Measurements from ENCODE around the gene PHLDA2.

Gene PHLDA2

DNA sequence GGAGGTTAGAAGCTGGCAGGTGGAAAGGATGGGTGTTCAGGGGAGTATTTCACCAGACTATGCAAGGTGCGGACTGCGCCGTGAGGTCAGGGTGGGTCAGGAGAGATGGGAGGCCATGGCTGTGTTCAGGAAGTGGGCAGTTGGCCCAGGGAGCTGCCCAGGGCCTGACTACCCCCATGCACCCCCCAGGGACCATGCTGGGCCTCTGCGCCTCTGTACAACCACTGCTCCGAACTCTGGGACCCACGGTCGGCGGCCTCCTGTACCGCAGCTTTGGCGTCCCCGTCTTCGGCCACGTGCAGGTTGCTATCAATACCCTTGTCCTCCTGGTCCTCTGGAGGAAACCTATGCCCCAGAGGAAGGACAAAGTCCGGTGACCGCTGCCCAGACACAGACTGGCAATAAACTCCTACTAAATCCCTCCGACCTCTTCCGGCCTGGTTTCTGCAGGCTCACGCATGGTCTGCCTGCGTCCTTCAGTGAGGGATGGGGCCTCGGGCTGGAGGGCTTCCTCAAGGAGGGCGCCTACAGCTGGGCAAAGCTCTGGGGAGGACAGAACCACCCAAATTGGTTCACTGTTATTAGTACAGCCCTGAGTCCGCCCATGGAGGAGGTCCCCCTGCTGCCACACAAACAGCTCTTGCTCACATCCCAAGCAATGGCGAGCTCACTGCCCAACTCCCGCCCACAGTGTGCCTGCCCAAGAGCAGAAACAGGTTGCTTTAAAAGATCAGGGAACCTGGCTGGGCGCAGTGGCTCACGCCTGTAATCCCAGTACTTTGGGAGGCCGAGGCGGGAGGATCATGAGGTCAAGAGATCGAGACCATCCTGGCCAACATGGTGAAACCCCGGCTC, 4.2 kb downstream of the PHLDA2 start:
- no peak overlapping the region for H3K27ac ChIP-seq (ENCODE audit: insufficient read depth in 1 of 2, low read depth in 1 of 2, low read length in 2 of 2, poor library complexity in 1 of 2, severe bottlenecking in 2 of 2)
- no peak overlapping the region for H3K4me3 ChIP-seq (ENCODE audit: control insufficient read depth in 1 of 7, extremely low read depth in 1 of 7, insufficient read depth in 4 of 7, low read depth in 2 of 7, low read length in 6 of 7)
- 98% methylated on average over 27 of the region's 30 CpGs for WGBS (ENCODE audit: insufficient coverage)
- peaks cover 0 to 30% (median 28%) of the 10 kb centered on the region in 4 experiments for H3K4me1 ChIP-seq (ENCODE audit: control extremely low read depth in 1 of 4, control insufficient read depth in 4 of 4, insufficient read depth in 4 of 4, low read length in 3 of 4)
- H3K27me3 ChIP-seq (replicated peaks in 2 of 5; ENCODE audit: control insufficient read depth in 4 of 5, insufficient read depth in 5 of 5, low read length in 4 of 5): peaks cover 0 to 34% (median 15%) of the 10 kb centered on the region in 5 experiments
- no peaks in the 10 kb centered on the region for H3K9me3 ChIP-seq (ENCODE audit: control extremely low read depth in 1 of 5, control insufficient read depth in 4 of 5, insufficient read depth in 2 of 5, low read depth in 1 of 5, low read length in 4 of 5)
- ChIA-PET CTCF (interaction anchor here (1.3 to 4.9 kb wide), 2 partner anchors 9 to 32 kb away, joined by 5 to 19 read pairs; no protein-coding TSS in a partner anchor), POLR2A (no interaction called here)
- no peaks in the 10 kb centered on the region for H3K36me3 ChIP-seq (ENCODE audit: control insufficient read depth in 4 of 4, insufficient read depth in 4 of 4, low read length in 3 of 4)
- no peak for DNase-seq

DNA sequence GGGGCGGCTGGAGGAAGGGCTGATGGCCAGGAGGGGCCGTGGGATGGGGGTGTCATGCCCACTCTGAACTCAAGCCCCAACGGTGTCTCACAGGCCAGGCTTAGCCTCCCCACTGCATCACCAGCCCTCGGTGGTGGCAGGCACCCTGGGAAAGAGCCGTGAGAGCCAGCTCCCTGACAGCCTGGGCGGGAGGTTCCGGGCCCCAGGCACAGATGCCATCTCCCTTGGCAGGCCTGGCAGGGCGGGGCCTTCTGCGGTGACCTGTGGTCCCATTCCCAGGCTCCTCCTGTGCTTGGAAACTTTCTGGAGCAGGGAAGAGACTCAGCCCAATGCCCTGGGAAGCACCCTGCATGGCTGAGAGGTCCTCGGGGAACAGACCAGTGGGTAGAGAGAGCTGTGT, 4.8 kb downstream of the PHLDA2 start:
- Histone ChIP-seq H3K27ac (ENCODE audit: insufficient read depth in 1 of 2, low read depth in 1 of 2, low read length in 2 of 2, poor library complexity in 1 of 2, severe bottlenecking in 2 of 2) (no peak overlapping the region), H3K36me3 (ENCODE audit: control insufficient read depth in 4 of 4, insufficient read depth in 4 of 4, low read length in 3 of 4) (no peaks in the 10 kb centered on the region), H3K4me1 (ENCODE audit: control extremely low read depth in 1 of 4, control insufficient read depth in 4 of 4, insufficient read depth in 4 of 4, low read length in 3 of 4) (peaks cover 0 to 23% (median 21%) of the 10 kb centered on the region in 4 experiments), H3K4me3 (ENCODE audit: control insufficient read depth in 1 of 7, extremely low read depth in 1 of 7, insufficient read depth in 4 of 7, low read depth in 2 of 7, low read length in 6 of 7) (no peak overlapping the region), H3K27me3 (replicated peaks in 2 of 5; ENCODE audit: control insufficient read depth in 4 of 5, insufficient read depth in 5 of 5, low read length in 4 of 5) (peaks cover 0 to 27% (median 11%) of the 10 kb centered on the region in 5 experiments), H3K9me3 (ENCODE audit: control extremely low read depth in 1 of 5, control insufficient read depth in 4 of 5, insufficient read depth in 2 of 5, low read depth in 1 of 5, low read length in 4 of 5) (no peaks in the 10 kb centered on the region)
- WGBS (ENCODE audit: insufficient coverage): 96% methylated on average over 7 of the region's 10 CpGs
- no peak for DNase-seq
- ChIA-PET CTCF (interaction anchor here (1.3 to 4.9 kb wide), 2 partner anchors 9 to 32 kb away, joined by 5 to 19 read pairs; no protein-coding TSS in a partner anchor), POLR2A (no interaction called here)

- WGBS (ENCODE audit: insufficient coverage): 95% methylated on average over 15 of the region's 22 CpGs
- Histone ChIP-seq H3K36me3 (ENCODE audit: control insufficient read depth in 4 of 4, insufficient read depth in 4 of 4, low read length in 3 of 4) (no peaks in the 10 kb centered on the region), H3K27me3 (replicated peaks in 2 of 5; ENCODE audit: control insufficient read depth in 4 of 5, insufficient read depth in 5 of 5, low read length in 4 of 5) (peaks cover 0 to 23% (median 9%) of the 10 kb centered on the region in 5 experiments), H3K27ac (ENCODE audit: insufficient read depth in 1 of 2, low read depth in 1 of 2, low read length in 2 of 2, poor library complexity in 1 of 2, severe bottlenecking in 2 of 2) (no peak overlapping the region), H3K4me1 (ENCODE audit: control extremely low read depth in 1 of 4, control insufficient read depth in 4 of 4, insufficient read depth in 4 of 4, low read length in 3 of 4) (peaks cover 0 to 17% (median 16%) of the 10 kb centered on the region in 4 experiments), H3K9me3 (ENCODE audit: control extremely low read depth in 1 of 5, control insufficient read depth in 4 of 5, insufficient read depth in 2 of 5, low read depth in 1 of 5, low read length in 4 of 5) (no peaks in the 10 kb centered on the region), H3K4me3 (ENCODE audit: control insufficient read depth in 1 of 7, extremely low read depth in 1 of 7, insufficient read depth in 4 of 7, low read depth in 2 of 7, low read length in 6 of 7) (no peak overlapping the region)
- ChIA-PET CTCF (interaction anchor here (1.3 to 4.9 kb wide), 2 partner anchors 8 to 31 kb away, joined by 5 to 19 read pairs; no protein-coding TSS in a partner anchor), POLR2A (no interaction called here)
- DNase-seq: no peak
These were observed 5.5 kb downstream of the PHLDA2 start for GRCh38 chr11:2923446-2924375.

- no peaks in the 10 kb centered on the region for H3K36me3 ChIP-seq (ENCODE audit: control insufficient read depth in 4 of 4, insufficient read depth in 4 of 4, low read length in 3 of 4)
- CTCF ChIA-PET: interaction anchor here (1.0 kb wide), 1 partner anchor 30 kb away, joined by 4 read pairs; no protein-coding TSS in a partner anchor
- H3K4me3 ChIP-seq (ENCODE audit: control insufficient read depth in 1 of 7, extremely low read depth in 1 of 7, insufficient read depth in 4 of 7, low read depth in 2 of 7, low read length in 6 of 7): no peak overlapping the region
- peaks cover 0 to 13% (median 7%) of the 10 kb centered on the region in 5 experiments for H3K27me3 ChIP-seq (replicated peaks in 2 of 5; ENCODE audit: control insufficient read depth in 4 of 5, insufficient read depth in 5 of 5, low read length in 4 of 5)
- POLR2A ChIA-PET: no interaction called here
- no peak for DNase-seq
- peaks cover 0 to 7% (median 6%) of the 10 kb centered on the region in 4 experiments for H3K4me1 ChIP-seq (ENCODE audit: control extremely low read depth in 1 of 4, control insufficient read depth in 4 of 4, insufficient read depth in 4 of 4, low read length in 3 of 4)
- no peaks in the 10 kb centered on the region for H3K9me3 ChIP-seq (ENCODE audit: control extremely low read depth in 1 of 5, control insufficient read depth in 4 of 5, insufficient read depth in 2 of 5, low read depth in 1 of 5, low read length in 4 of 5)
- no peak overlapping the region for H3K27ac ChIP-seq (ENCODE audit: insufficient read depth in 1 of 2, low read depth in 1 of 2, low read length in 2 of 2, poor library complexity in 1 of 2, severe bottlenecking in 2 of 2)
- WGBS (ENCODE audit: insufficient coverage): 100% methylated on average over 1 of the region's 3 CpGs
These were observed 6.6 kb downstream of the PHLDA2 start for GRCh38 chr11:2922655-2923054.

DNA sequence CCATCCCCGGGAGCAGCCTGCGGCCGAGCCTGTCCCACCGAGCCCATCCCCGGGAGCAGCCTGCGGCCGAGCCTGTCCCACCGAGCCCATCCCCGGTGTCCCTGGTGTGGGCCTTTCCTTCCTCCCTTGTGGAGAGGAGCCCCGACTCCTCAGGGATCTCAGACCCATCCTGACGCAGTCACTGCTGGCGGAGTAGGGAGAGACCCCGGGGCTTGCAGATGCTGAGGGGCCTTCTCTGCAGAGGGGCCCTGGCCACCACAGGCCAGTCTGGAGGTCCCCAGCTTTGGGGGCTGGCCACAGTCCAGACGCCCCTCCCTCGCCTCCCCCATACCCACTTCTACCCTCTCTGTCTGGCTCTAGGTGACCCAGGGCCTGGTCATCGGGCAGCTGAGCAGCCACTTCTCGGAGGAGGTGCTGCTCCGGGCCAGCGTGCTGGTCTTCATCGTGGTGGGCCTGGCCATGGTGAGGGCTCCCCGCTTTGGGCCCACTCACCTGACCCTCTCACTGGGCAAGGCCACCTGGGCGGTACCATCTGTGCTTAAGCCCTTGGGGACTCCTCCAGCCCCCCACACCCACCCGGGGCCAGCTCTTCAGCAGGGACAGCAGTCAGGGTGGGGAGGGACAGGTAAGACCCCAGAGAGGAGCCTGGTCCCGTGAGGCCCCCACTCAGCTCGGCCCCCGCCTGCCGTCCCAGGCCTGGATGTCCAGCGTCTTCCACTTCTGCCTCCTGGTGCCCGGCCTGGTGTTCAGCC, 7.3 kb downstream of the PHLDA2 start:
- ChIA-PET CTCF (interaction anchor here (1.0 kb wide), 1 partner anchor 29 kb away, joined by 4 read pairs; no protein-coding TSS in a partner anchor), POLR2A (no interaction called here)
- H3K27me3 ChIP-seq (replicated peaks in 2 of 5; ENCODE audit: control insufficient read depth in 4 of 5, insufficient read depth in 5 of 5, low read length in 4 of 5): peaks cover 0 to 5% (median 1%) of the 10 kb centered on the region in 5 experiments
- H3K4me3 ChIP-seq (ENCODE audit: control insufficient read depth in 1 of 7, extremely low read depth in 1 of 7, insufficient read depth in 4 of 7, low read depth in 2 of 7, low read length in 6 of 7): no peak overlapping the region
- no peak overlapping the region for H3K27ac ChIP-seq (ENCODE audit: insufficient read depth in 1 of 2, low read depth in 1 of 2, low read length in 2 of 2, poor library complexity in 1 of 2, severe bottlenecking in 2 of 2)
- WGBS (ENCODE audit: insufficient coverage): 92% methylated on average over 22 of the region's 29 CpGs
- DNase-seq: no peak
- H3K4me1 ChIP-seq (ENCODE audit: control extremely low read depth in 1 of 4, control insufficient read depth in 4 of 4, insufficient read depth in 4 of 4, low read length in 3 of 4): no peaks in the 10 kb centered on the region
- H3K36me3 ChIP-seq (ENCODE audit: control insufficient read depth in 4 of 4, insufficient read depth in 4 of 4, low read length in 3 of 4): no peaks in the 10 kb centered on the region
- no peaks in the 10 kb centered on the region for H3K9me3 ChIP-seq (ENCODE audit: control extremely low read depth in 1 of 5, control insufficient read depth in 4 of 5, insufficient read depth in 2 of 5, low read depth in 1 of 5, low read length in 4 of 5)

- WGBS (ENCODE audit: insufficient coverage): 100% methylated on average over 3 of the region's 16 CpGs
- CTCF ChIA-PET: interaction anchor here (0.7 to 2.4 kb wide), 4 partner anchors 8 to 32 kb away, joined by 3 to 7 read pairs (median 6); partner anchors contain the start of gene PHLDA2
- no peaks in the 10 kb centered on the region for H3K36me3 ChIP-seq (ENCODE audit: control insufficient read depth in 4 of 4, insufficient read depth in 4 of 4, low read length in 3 of 4)
- H3K4me1 ChIP-seq (ENCODE audit: control extremely low read depth in 1 of 4, control insufficient read depth in 4 of 4, insufficient read depth in 4 of 4, low read length in 3 of 4): no peaks in the 10 kb centered on the region
- H3K4me3 ChIP-seq (ENCODE audit: control insufficient read depth in 1 of 7, extremely low read depth in 1 of 7, insufficient read depth in 4 of 7, low read depth in 2 of 7, low read length in 6 of 7): no peak overlapping the region
- no peak for DNase-seq
- no peak overlapping the region for H3K27ac ChIP-seq (ENCODE audit: insufficient read depth in 1 of 2, low read depth in 1 of 2, low read length in 2 of 2, poor library complexity in 1 of 2, severe bottlenecking in 2 of 2)
- no peaks in the 10 kb centered on the region for H3K27me3 ChIP-seq (replicated peaks in 2 of 5; ENCODE audit: control insufficient read depth in 4 of 5, insufficient read depth in 5 of 5, low read length in 4 of 5)
- POLR2A ChIA-PET: no interaction called here
- H3K9me3 ChIP-seq (ENCODE audit: control extremely low read depth in 1 of 5, control insufficient read depth in 4 of 5, insufficient read depth in 2 of 5, low read depth in 1 of 5, low read length in 4 of 5): no peaks in the 10 kb centered on the region
These were observed 8.0 kb downstream of the PHLDA2 start for GRCh38 chr11:2921261-2921660.
